GM23248 (cell line): ENCODE measurements around the gene DOK7.

Experiments used
- EZH2 ChIP-seq: fragments of 200-600 bp; sonication (generic); IDR thresholded peaks from 2 replicates; pipeline ENCODE4 v1.6.1; 2018; ENCODE audit warnings: antibody characterized with exemption, mild to moderate bottlenecking; ENCODE audit not compliant: insufficient read depth, poor library complexity, severe bottlenecking
- EZH2phosphoT487 ChIP-seq: fragments of 200-600 bp; sonication (generic); IDR thresholded peaks from 2 replicates; pipeline ENCODE4 v1.6.1; 2018; ENCODE audit warnings: antibody characterized with exemption, moderate library complexity, mild to moderate bottlenecking, low read depth; ENCODE audit not compliant: insufficient read depth

DNA sequence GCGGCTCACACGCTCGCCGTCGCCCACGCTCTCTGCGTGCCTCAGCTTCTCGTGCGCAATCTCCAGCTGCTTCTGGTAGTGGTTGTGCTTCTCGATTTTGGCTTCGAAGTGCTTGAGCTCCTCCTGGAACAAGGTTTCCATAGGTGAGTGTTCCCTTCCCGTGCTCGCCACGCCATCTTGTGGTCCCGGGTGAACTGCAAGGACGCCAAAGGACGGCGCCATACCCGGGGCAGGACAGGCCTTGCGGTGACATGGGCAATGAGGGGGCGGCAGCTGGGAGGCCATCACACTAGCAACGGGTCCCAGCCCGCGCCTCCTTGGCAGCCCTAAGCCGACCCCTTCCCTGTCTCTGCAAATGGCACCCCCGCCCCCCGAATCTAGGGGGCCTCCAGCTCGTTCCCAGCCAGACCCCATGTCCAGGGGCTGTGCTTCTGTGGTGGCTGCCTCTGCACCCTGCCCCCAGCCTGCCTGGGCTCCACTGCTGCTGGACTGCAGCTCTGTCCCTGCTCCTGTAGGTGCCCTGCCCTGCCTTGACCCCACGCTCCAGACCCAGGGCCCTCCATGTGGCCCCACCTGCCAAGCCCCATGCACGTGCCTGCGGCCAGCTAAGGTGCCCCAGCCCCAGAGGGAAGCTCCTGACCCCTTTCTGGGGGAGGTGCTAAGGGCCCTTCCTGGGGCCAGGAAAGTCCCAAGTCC lies 51.8 kb downstream of the DOK7 start:
- no peak for TF ChIP-seq EZH2
- no peak for TF ChIP-seq EZH2phosphoT487
